Measurements from ENCODE around the gene TP53INP2. TPM values are rescaled to one million over a fixed set of nuclear protein-coding genes. Genes with fewer than 3 reads are reported as not detected.

TP53INP2 gene
- total and polyA plus RNA-seq, 2 of the 13 experiments (the other 11 are each of a cell fraction or from before 2014, with no cell fraction given) = 5.2 to 18.8 TPM

GRCh38 chr20:34676642-34677373 lies 27.3 kb upstream of the TP53INP2 start, which contains the start of gene PIGU (continued):
- TF ChIP-seq ZNF275 (CRISPR knock-in tag; IDR thresholded peaks at IDR 0.05; ENCODE audit: borderline replicate concordance) (peak; percentile 64), ZNF766 (CRISPR knock-in tag; IDR thresholded peaks at IDR 0.05; ENCODE audit: borderline replicate concordance) (peak; percentile 48; the same call in 1 of the 2 replicates), ZSCAN9 (CRISPR knock-in tag; IDR thresholded peaks at IDR 0.05; ENCODE audit: borderline replicate concordance) (peak; percentile 96), RAD21 (CRISPR knock-in tag; IDR thresholded peaks at IDR 0.05) (peak; percentile 61), HES4 (CRISPR knock-in tag; IDR thresholded peaks at IDR 0.05; ENCODE audit: borderline replicate concordance) (peak; percentile 97), ETV6 (CRISPR knock-in tag; conservative IDR thresholded peaks at IDR 0.05) (peak; percentile 86; the same call in 1 of the 2 replicates), ZNF260 (CRISPR knock-in tag; IDR thresholded peaks at IDR 0.05; ENCODE audit: borderline replicate concordance, low read depth) (no peak), ZNF816 (CRISPR knock-in tag; IDR thresholded peaks at IDR 0.05; ENCODE audit: borderline replicate concordance) (peak; percentile 76), NRL (CRISPR knock-in tag; IDR thresholded peaks at IDR 0.05; ENCODE audit: borderline replicate concordance) (peak; percentile 97), MIER3 (CRISPR knock-in tag; IDR thresholded peaks at IDR 0.05; ENCODE audit: borderline replicate concordance) (peak; percentile 96), ZNF563 (CRISPR knock-in tag; IDR thresholded peaks at IDR 0.05) (peak; percentile 97), ZNF589 (CRISPR knock-in tag; conservative IDR thresholded peaks at IDR 0.05) (peak; percentile 92), PLRG1 (conservative IDR thresholded peaks at IDR 0.05) (no peak), FIP1L1 (IDR thresholded peaks at IDR 0.05; ENCODE audit: borderline replicate concordance, insufficient read depth, low read depth, low read length) (peak; percentile 65; the same call in 1 of the 2 replicates), HMG20A (CRISPR knock-in tag; IDR thresholded peaks at IDR 0.05; ENCODE audit: borderline replicate concordance) (no peak), TOE1 (CRISPR knock-in tag; IDR thresholded peaks at IDR 0.05) (no peak), ZNF557 (CRISPR knock-in tag; IDR thresholded peaks at IDR 0.05) (0 out of 2 replicates have a peak, but pooled peaks have one; percentile 44), RFX1 (IDR thresholded peaks at IDR 0.05) (no peak), HOXA9 (CRISPR knock-in tag; IDR thresholded peaks at IDR 0.05; ENCODE audit: borderline replicate concordance) (peak; percentile 30; the same call in 1 of the 2 replicates), U2AF1 (optimal IDR thresholded peaks at IDR 0.05; ENCODE audit: low read depth, low read length) (peak; percentile 72), ZNF773 (CRISPR knock-in tag; IDR thresholded peaks at IDR 0.05; ENCODE audit: borderline replicate concordance) (peak; percentile 76; the same call in 1 of the 2 replicates), ZNF547 (CRISPR knock-in tag; IDR thresholded peaks at IDR 0.05) (peak; percentile 79; the same call in 1 of the 2 replicates), SSRP1 (CRISPR knock-in tag; IDR thresholded peaks at IDR 0.05) (0 out of 2 replicates have a peak, but pooled peaks have one; percentile 25), PRDM4 (CRISPR knock-in tag; IDR thresholded peaks at IDR 0.05; ENCODE audit: borderline replicate concordance) (no peak), TSC22D2 (CRISPR knock-in tag; IDR thresholded peaks at IDR 0.05; ENCODE audit: borderline replicate concordance) (peak; percentile 95), THAP7 (CRISPR knock-in tag; IDR thresholded peaks at IDR 0.05) (0 out of 2 replicates have a peak, but pooled peaks have one; percentile 48)
